ENCODE results near the gene OSM. TPM values are rescaled to one million over a fixed set of nuclear protein-coding genes. Genes with fewer than 3 reads are reported as not detected.

The OSM gene
- total RNA-seq, 6 donors from 2014 or later = 0.98 to 11.7 (median 5.1) TPM

GRCh38 chr22:30297991-30298701 lies 31.5 kb upstream of the OSM start:
- no peaks in the 10 kb centered on the region for H3K27me3 ChIP-seq
- H3K9me3 ChIP-seq = no peaks in the 10 kb centered on the region
- no peak overlapping the region for H3K4me3 ChIP-seq
- ATAC-seq (ENCODE audit: low FRiP score in 2 of 2) = peak; percentile 16 to 66
- 69 to 78% methylated on average over 9 of the region's 9 CpGs for WGBS, 2 donors
- peak in 1 of 4 donors; percentile 84 for TF ChIP-seq EP300 (IDR thresholded peaks at IDR 0.05)
- peak in 1 of 6 experiments; percentile 43 for TF ChIP-seq CTCF (IDR thresholded peaks at IDR 0.05)
- no peak for TF ChIP-seq POLR2A (IDR thresholded peaks at IDR 0.05)
- TF ChIP-seq POLR2AphosphoS5 (IDR thresholded peaks at IDR 0.05) = peak; percentile 61 to 72
- H3K36me3 ChIP-seq = peaks cover 20 to 85% (median 56%) of the 10 kb centered on the region in 4 donors
- peak overlapping the region; percentile 63 to 94 (median 86) for H3K27ac ChIP-seq
- H3K4me1 ChIP-seq = peaks cover 49 to 74% (median 63%) of the 10 kb centered on the region in 4 donors
- peak in 1 of 2 donors; percentile 87 for DNase-seq

- Histone ChIP-seq H3K36me3 (peaks cover 26 to 90% (median 62%) of the 10 kb centered on the region in 4 donors), H3K9me3 (no peaks in the 10 kb centered on the region), H3K4me3 (peak overlapping the region in 1 of 4 donors; percentile 2), H3K27ac (peak overlapping the region; percentile 63 to 94 (median 86)), H3K27me3 (no peaks in the 10 kb centered on the region), H3K4me1 (peaks cover 45 to 67% (median 57%) of the 10 kb centered on the region in 4 donors)
- no peak for ATAC-seq (ENCODE audit: low FRiP score in 2 of 2)
- 72 to 84% methylated on average over 11 of the region's 11 CpGs for WGBS, 2 donors
- DNase-seq = no peak
- TF ChIP-seq POLR2A (IDR thresholded peaks at IDR 0.05) (no peak), POLR2AphosphoS5 (IDR thresholded peaks at IDR 0.05) (no peak), CTCF (IDR thresholded peaks at IDR 0.05) (no peak), EP300 (IDR thresholded peaks at IDR 0.05) (no peak)
Observed at GRCh38 chr22:30297276-30297990, 30.8 kb upstream of the OSM start.

DNA sequence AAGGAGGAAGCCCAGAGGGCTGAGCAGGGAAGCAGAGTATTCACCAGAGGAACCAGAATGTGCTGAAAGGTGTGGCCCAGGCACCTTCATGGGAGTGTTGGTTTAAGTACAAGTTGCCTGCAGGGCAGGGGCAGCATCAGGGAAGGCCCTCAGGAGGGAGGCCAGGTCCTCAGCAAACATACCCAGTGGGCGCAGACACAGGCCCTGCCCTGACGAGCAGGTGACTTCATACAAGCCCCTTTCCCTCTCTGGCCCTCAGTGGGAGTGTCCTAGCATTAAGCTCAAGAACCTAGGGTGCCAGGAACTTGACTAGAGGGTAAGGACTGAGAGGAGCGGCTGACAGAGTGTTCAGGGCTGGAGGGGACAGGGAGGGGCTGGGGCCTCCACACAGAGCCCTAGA lies 30.2 kb upstream of the OSM start:
- Histone ChIP-seq H3K4me1 (peaks cover 45 to 66% (median 57%) of the 10 kb centered on the region in 4 donors), H3K36me3 (peaks cover 28 to 96% (median 68%) of the 10 kb centered on the region in 4 donors)

GRCh38 chr22:30296324-30296723 lies 29.7 kb upstream of the OSM start:
- DNase-seq (no peak), ATAC-seq (ENCODE audit: low FRiP score in 2 of 2) (no peak)
- TF ChIP-seq CTCF (IDR thresholded peaks at IDR 0.05) = no peak
- TF ChIP-seq POLR2A (IDR thresholded peaks at IDR 0.05) = no peak
- TF ChIP-seq EP300 (IDR thresholded peaks at IDR 0.05) = no peak
- TF ChIP-seq POLR2AphosphoS5 (IDR thresholded peaks at IDR 0.05) = no peak
- Histone ChIP-seq H3K27me3 (no peaks in the 10 kb centered on the region), H3K36me3 (peaks cover 28 to 93% (median 68%) of the 10 kb centered on the region in 4 donors), H3K4me3 (no peak overlapping the region), H3K4me1 (peaks cover 45 to 66% (median 57%) of the 10 kb centered on the region in 4 donors), H3K9me3 (no peaks in the 10 kb centered on the region), H3K27ac (peak overlapping the region; percentile 63 to 94 (median 86))
- 92 to 96% methylated on average over 4 of the region's 4 CpGs for WGBS, 2 donors

More for the DNA sequence above, 30.2 kb upstream of the OSM start:
- H3K4me3 ChIP-seq = no peak overlapping the region
- ATAC-seq (ENCODE audit: low FRiP score in 2 of 2) = peak in 1 of 2 donors; percentile 16
- TF ChIP-seq EP300 (IDR thresholded peaks at IDR 0.05) = no peak
- TF ChIP-seq POLR2A (IDR thresholded peaks at IDR 0.05) = peak in 1 of 4 donors; percentile 11
- peak in 1 of 2 donors; percentile 84 for DNase-seq
- no peaks in the 10 kb centered on the region for H3K9me3 ChIP-seq
- H3K27me3 ChIP-seq = no peaks in the 10 kb centered on the region
- H3K27ac ChIP-seq = peak overlapping the region; percentile 63 to 94 (median 86)
- WGBS, 2 donors = 51 to 61% methylated on average over 3 of the region's 3 CpGs

- H3K27ac ChIP-seq = peak overlapping the region in 3 of 4 donors; percentile 3 to 90 (median 83)
- no peak for DNase-seq
- peaks cover 45 to 66% (median 57%) of the 10 kb centered on the region in 4 donors for H3K4me1 ChIP-seq
- no peaks in the 10 kb centered on the region for H3K9me3 ChIP-seq
- no peak overlapping the region for H3K4me3 ChIP-seq
- no peak for TF ChIP-seq POLR2A (IDR thresholded peaks at IDR 0.05)
- no peak for TF ChIP-seq EP300 (IDR thresholded peaks at IDR 0.05)
- TF ChIP-seq CTCF (IDR thresholded peaks at IDR 0.05) = no peak
- TF ChIP-seq POLR2AphosphoS5 (IDR thresholded peaks at IDR 0.05) = no peak
- no peaks in the 10 kb centered on the region for H3K27me3 ChIP-seq
- H3K36me3 ChIP-seq = peaks cover 28 to 85% (median 68%) of the 10 kb centered on the region in 4 donors
- WGBS, 2 donors = 75 to 79% methylated on average over 5 to 7 of the region's 7 CpGs
- no peak for ATAC-seq (ENCODE audit: low FRiP score in 2 of 2)
Observed at GRCh38 chr22:30295576-30295975, 28.9 kb upstream of the OSM start.
